Uterus (tissue), 2 donors: ENCODE data around the gene SLFN5.

Experiments
- POLR2A ChIP-seq, 2 donors: fragments of 450-650 bp; IDR thresholded peaks; one replicate each; pipeline ENCODE4 v1.6.1; 2016; ENCODE audit warnings: antibody characterized with exemption in 2 of 2, mild to moderate bottlenecking in 1 of 2, moderate library complexity in 1 of 2
- TF ChIP-seq, protein P1 (sequence below), 4 experiments: fragments of 200-600 bp in 2 of 4; fragments of 450-650 bp in 2 of 4; sonication (generic) in 2 of 4; IDR thresholded peaks; one replicate each; pipeline ENCODE4 v1.5.1; 2016 to 2019; ENCODE audit warnings: antibody characterized with exemption in 4 of 4, mild to moderate bottlenecking in 2 of 4, moderate library complexity in 1 of 4

DNA sequence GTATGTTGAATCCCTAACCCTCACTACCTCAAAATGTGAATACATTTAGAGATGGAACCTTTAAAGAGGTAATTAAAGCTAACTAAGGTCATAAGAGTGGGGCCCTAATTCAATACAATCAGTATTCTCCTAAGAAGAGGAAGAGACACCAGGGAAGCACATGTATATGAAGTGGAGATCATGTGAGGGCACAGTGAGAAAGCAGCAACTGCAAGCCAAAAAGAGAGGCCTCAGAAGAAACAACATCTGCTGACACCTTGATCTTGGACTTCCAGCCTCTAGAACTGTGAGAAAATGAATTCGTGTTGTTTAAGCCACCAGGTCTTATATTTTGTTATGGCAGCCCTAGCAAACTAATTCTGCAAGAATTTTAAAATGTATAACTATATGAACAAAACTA, 13.2 kb upstream of the SLFN5 start:
- TF ChIP-seq, protein P1, sequence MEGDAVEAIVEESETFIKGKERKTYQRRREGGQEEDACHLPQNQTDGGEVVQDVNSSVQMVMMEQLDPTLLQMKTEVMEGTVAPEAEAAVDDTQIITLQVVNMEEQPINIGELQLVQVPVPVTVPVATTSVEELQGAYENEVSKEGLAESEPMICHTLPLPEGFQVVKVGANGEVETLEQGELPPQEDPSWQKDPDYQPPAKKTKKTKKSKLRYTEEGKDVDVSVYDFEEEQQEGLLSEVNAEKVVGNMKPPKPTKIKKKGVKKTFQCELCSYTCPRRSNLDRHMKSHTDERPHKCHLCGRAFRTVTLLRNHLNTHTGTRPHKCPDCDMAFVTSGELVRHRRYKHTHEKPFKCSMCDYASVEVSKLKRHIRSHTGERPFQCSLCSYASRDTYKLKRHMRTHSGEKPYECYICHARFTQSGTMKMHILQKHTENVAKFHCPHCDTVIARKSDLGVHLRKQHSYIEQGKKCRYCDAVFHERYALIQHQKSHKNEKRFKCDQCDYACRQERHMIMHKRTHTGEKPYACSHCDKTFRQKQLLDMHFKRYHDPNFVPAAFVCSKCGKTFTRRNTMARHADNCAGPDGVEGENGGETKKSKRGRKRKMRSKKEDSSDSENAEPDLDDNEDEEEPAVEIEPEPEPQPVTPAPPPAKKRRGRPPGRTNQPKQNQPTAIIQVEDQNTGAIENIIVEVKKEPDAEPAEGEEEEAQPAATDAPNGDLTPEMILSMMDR (IDR thresholded peaks at IDR 0.05): no peak
- no peak for TF ChIP-seq POLR2A (IDR thresholded peaks at IDR 0.05)
